WTC11 (cell line): ENCODE data around the gene CTNND2. TPM values are rescaled to one million over a fixed set of nuclear protein-coding genes. Genes with fewer than 3 reads are reported as not detected.

ENCODE experiments used
- ATAC-seq: fragments of 200-7000 bp; cut with Tn5 transposase; 2 replicates; pipeline ENCODE4 v1.10.0; 2021; ENCODE audit warnings: mild to moderate bottlenecking, moderate library complexity
- CTCF ChIA-PET: fragments of 300-600 bp; sonication (Branson Sonifier 250); formaldehyde crosslinking; loops from one replicate; lab custom pipeline; 2021; ENCODE audit warnings: antibody characterized with exemption; lab: Charles Lee
- POLR2A ChIA-PET: fragments of 350-600 bp; sonication (Branson Sonifier 250); formaldehyde crosslinking; loops from one replicate; lab custom pipeline; 2021; ENCODE audit warnings: antibody characterized with exemption; lab: Charles Lee
- DNase-seq: peaks from one replicate; pipeline ENCODE4 v3.0.0; 2021; ENCODE audit warnings: low spot score
- H3K27ac Mint-ChIP-seq: 2 replicates; pipeline ENCODE4 v1.8.0; 2021; ENCODE audit warnings: mixed read lengths
- H3K27me3 Mint-ChIP-seq: 2 replicates; pipeline ENCODE4 v1.8.0; 2021; ENCODE audit warnings: low read depth, mild to moderate bottlenecking, moderate library complexity, mixed read lengths
- H3K36me3 Mint-ChIP-seq: 2 replicates; pipeline ENCODE4 v1.8.0; 2021; ENCODE audit warnings: mixed read lengths
- H3K4me1 Mint-ChIP-seq: 2 replicates; pipeline ENCODE4 v1.8.0; 2022; ENCODE audit warnings: mixed read lengths
- H3K4me3 Mint-ChIP-seq: 2 replicates; pipeline ENCODE4 v1.8.0; 2021; ENCODE audit warnings: mild to moderate bottlenecking, moderate library complexity, mixed read lengths
- H3K9me3 Mint-ChIP-seq: 2 replicates; pipeline ENCODE4 v1.8.0; 2021; ENCODE audit warnings: mixed read lengths
- EMX1 ChIP-seq: fragments of 250-450 bp; sonication (Bioruptor Pico); IDR thresholded peaks from 2 replicates; pipeline ENCODE4 v1.8.0; 2021; ENCODE audit warnings: mild to moderate bottlenecking
- FOXJ3 ChIP-seq: sonication (generic); formaldehyde crosslinking; IDR thresholded peaks from 2 replicates; pipeline ENCODE4 v1.9.0; 2021; ENCODE audit warnings: missing genetic modification reagents, mild to moderate bottlenecking, borderline replicate concordance
- FOXK1 ChIP-seq: sonication (generic); formaldehyde crosslinking; IDR thresholded peaks from 2 replicates; pipeline ENCODE4 v1.8.0; 2022; ENCODE audit warnings: mild to moderate bottlenecking, moderate library complexity, missing genetic modification reagents
- NR2C2 ChIP-seq: sonication (generic); formaldehyde crosslinking; IDR thresholded peaks from 2 replicates; pipeline ENCODE4 v1.8.0; 2022; ENCODE audit warnings: mild to moderate bottlenecking, missing genetic modification reagents
- PRRX2 ChIP-seq: fragments of 250-450 bp; sonication (Bioruptor Pico); IDR thresholded peaks from 2 replicates; pipeline ENCODE4 v1.8.0; 2021; ENCODE audit warnings: mild to moderate bottlenecking
- SOX15 ChIP-seq: fragments of 250-450 bp; sonication (Bioruptor Pico); IDR thresholded peaks from 2 replicates; pipeline ENCODE4 v1.9.0; 2021; ENCODE audit warnings: mild to moderate bottlenecking
- SP1 ChIP-seq: sonication (generic); formaldehyde crosslinking; conservative IDR thresholded peaks from 2 replicates; pipeline ENCODE4 v1.8.1; 2022; ENCODE audit warnings: missing genetic modification reagents
- TCF7 ChIP-seq: sonication (generic); formaldehyde crosslinking; IDR thresholded peaks from 2 replicates; pipeline ENCODE4 v1.8.0; 2022; ENCODE audit warnings: mild to moderate bottlenecking, low read depth, missing genetic modification reagents, moderate library complexity
- TEAD4 ChIP-seq: sonication (generic); formaldehyde crosslinking; IDR thresholded peaks from 2 replicates; pipeline ENCODE4 v1.8.0; 2022; ENCODE audit warnings: mild to moderate bottlenecking, missing genetic modification reagents
- ZBTB21 ChIP-seq: sonication (generic); formaldehyde crosslinking; IDR thresholded peaks from 2 replicates; pipeline ENCODE4 v1.8.1; 2023; ENCODE audit warnings: mild to moderate bottlenecking, missing genetic modification reagents, borderline replicate concordance
- ZNF416 ChIP-seq: fragments of 250-450 bp; sonication (Bioruptor Pico); IDR thresholded peaks from 2 replicates; pipeline ENCODE4 v1.9.0; 2021; ENCODE audit warnings: mild to moderate bottlenecking, inconsistent platforms
- total RNA-seq: library from RNA; stranded (reverse); gene quantifications from 3 replicates; pipeline ENCODE4 v1.2.3, GENCODE V29; 2021
- TF ChIP-seq, protein P1 (sequence below): fragments of 250-450 bp; sonication (Bioruptor Pico); IDR thresholded peaks from 2 replicates; pipeline ENCODE4 v1.9.0; 2021; ENCODE audit warnings: mild to moderate bottlenecking, borderline replicate concordance
- TF ChIP-seq, protein P2 (sequence below): sonication (generic); formaldehyde crosslinking; IDR thresholded peaks from 2 replicates; pipeline ENCODE4 v1.8.0; 2022; ENCODE audit warnings: mild to moderate bottlenecking, missing genetic modification reagents
- TF ChIP-seq, protein P3 (sequence below): sonication (generic); formaldehyde crosslinking; IDR thresholded peaks from 2 replicates; pipeline ENCODE4 v1.8.0; 2022; ENCODE audit warnings: mild to moderate bottlenecking, missing genetic modification reagents
- TF ChIP-seq, protein P4 (sequence below): fragments of 250-450 bp; sonication (Bioruptor Pico); IDR thresholded peaks from 2 replicates; pipeline ENCODE4 v1.9.0; 2021; ENCODE audit warnings: mild to moderate bottlenecking
- TF ChIP-seq, protein P5 (sequence below): sonication (generic); formaldehyde crosslinking; IDR thresholded peaks from 2 replicates; pipeline ENCODE4 v1.8.1; 2023; ENCODE audit warnings: mild to moderate bottlenecking, missing genetic modification reagents, moderate library complexity
- TF ChIP-seq, protein P6 (sequence below): sonication (generic); formaldehyde crosslinking; IDR thresholded peaks from 2 replicates; pipeline ENCODE4 v1.8.0; 2023; ENCODE audit warnings: missing genetic modification reagents
- TF ChIP-seq, protein P7 (sequence below): sonication (generic); formaldehyde crosslinking; IDR thresholded peaks from 2 replicates; pipeline ENCODE4 v1.8.1; 2022; ENCODE audit warnings: missing genetic modification reagents, borderline replicate concordance

The CTNND2 gene
- total RNA-seq, 1 experiment from 2014 or later, result 11.9 TPM

DNA sequence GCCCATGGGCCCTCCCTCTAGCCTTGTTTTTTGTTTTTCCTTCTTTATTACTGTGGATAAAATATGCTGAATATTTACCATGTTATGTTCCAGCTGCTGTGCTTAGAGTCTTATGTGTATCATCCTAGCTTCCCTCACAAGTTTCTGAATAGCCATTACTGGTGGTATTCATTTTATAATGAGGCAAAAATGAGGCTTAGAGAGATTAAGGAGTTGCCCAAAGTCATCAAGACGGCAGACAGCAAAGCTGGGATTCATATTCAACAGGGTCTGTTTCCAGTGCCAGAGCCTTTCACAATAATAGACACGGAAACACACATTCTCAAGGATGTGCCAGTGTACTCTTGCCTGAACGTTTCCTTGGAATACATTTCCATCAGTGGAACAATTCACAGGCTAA lies 258.1 kb downstream of the CTNND2 start (continued):
- TF ChIP-seq, protein P1, sequence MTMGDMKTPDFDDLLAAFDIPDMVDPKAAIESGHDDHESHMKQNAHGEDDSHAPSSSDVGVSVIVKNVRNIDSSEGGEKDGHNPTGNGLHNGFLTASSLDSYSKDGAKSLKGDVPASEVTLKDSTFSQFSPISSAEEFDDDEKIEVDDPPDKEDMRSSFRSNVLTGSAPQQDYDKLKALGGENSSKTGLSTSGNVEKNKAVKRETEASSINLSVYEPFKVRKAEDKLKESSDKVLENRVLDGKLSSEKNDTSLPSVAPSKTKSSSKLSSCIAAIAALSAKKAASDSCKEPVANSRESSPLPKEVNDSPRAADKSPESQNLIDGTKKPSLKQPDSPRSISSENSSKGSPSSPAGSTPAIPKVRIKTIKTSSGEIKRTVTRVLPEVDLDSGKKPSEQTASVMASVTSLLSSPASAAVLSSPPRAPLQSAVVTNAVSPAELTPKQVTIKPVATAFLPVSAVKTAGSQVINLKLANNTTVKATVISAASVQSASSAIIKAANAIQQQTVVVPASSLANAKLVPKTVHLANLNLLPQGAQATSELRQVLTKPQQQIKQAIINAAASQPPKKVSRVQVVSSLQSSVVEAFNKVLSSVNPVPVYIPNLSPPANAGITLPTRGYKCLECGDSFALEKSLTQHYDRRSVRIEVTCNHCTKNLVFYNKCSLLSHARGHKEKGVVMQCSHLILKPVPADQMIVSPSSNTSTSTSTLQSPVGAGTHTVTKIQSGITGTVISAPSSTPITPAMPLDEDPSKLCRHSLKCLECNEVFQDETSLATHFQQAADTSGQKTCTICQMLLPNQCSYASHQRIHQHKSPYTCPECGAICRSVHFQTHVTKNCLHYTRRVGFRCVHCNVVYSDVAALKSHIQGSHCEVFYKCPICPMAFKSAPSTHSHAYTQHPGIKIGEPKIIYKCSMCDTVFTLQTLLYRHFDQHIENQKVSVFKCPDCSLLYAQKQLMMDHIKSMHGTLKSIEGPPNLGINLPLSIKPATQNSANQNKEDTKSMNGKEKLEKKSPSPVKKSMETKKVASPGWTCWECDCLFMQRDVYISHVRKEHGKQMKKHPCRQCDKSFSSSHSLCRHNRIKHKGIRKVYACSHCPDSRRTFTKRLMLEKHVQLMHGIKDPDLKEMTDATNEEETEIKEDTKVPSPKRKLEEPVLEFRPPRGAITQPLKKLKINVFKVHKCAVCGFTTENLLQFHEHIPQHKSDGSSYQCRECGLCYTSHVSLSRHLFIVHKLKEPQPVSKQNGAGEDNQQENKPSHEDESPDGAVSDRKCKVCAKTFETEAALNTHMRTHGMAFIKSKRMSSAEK (CRISPR knock-in tag), result no peak
- TF ChIP-seq FOXK1 (CRISPR knock-in tag), result no peak
- TF ChIP-seq ZNF416 (CRISPR knock-in tag), result no peak
- no peak for TF ChIP-seq TEAD4

DNA sequence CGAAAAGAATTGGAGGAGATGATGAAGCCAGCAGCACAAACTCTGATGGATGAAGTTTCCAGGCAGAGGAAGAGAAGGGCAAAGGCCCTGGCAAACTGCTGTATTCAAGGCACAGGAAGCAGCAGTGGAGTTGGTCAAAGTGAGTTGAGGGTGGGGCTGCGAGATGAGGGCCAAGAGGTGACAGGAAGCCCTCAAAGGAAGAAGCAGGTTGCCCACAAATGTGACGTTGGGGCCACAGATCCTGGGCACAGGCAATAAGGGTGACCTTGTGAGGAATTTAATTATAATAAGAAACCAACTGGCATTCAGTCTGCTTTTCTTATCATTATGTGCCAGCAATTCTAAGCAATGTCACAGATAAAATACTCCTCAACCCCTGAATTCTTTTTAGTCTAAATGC lies 261.8 kb downstream of the CTNND2 start:
- DNase-seq, result no peak
- H3K4me3 Mint-ChIP-seq, result no peak overlapping the region
- no peak for ATAC-seq
- TF ChIP-seq, protein P2, sequence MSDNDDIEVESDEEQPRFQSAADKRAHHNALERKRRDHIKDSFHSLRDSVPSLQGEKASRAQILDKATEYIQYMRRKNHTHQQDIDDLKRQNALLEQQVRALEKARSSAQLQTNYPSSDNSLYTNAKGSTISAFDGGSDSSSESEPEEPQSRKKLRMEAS (CRISPR knock-in tag), result no peak
- TF ChIP-seq ZBTB21 (CRISPR knock-in tag), result no peak
- TF ChIP-seq, all 79 proteins: peak for 0
- POLR2A ChIA-PET, result no interaction called here
- Mint-ChIP-seq H3K4me1 (no peaks in the 10 kb centered on the region), H3K9me3 (no peaks in the 10 kb centered on the region), H3K27ac (no peak overlapping the region), H3K27me3 (no peaks in the 10 kb centered on the region), H3K36me3 (no peaks in the 10 kb centered on the region)
- CTCF ChIA-PET, result no interaction called here

DNA sequence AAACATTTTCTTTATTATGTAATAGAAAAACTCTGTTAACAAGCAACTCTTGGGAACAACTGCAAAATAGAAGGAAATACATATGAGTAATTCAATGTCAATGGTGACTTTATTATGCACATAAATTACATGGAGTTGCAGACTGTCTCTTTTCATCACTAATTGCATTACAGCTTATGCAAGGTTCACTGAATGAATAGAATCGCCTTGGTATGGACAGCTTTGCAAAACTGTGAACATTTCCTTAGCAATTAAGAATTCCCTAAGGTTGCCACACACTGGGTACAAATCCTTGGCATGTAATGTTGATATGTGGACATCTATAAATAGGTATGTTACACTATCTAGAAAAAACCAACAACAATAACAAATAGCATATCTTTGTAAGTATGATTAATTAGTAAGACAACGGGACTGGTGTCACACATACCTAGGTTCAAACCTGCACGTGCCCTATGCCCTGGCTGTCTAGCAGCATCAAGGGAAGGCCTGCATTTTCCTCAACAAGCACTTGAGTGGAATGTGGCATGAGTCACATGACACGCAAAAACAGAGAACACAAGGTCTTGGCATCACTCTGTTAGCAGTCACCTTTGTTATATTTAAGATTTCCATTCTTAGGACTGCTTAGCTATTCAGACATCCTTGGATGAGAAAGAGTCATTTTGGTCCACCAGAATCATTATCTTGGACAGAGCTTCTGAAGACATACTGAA lies 263.9 kb downstream of the CTNND2 start:
- no peak overlapping the region for H3K27ac Mint-ChIP-seq
- DNase-seq (no peak), ATAC-seq (no peak)
- ChIA-PET POLR2A (no interaction called here), CTCF (no interaction called here)
- no peaks in the 10 kb centered on the region for H3K4me1 Mint-ChIP-seq
- H3K9me3 Mint-ChIP-seq, result no peaks in the 10 kb centered on the region
- TF ChIP-seq EMX1 (CRISPR knock-in tag) (no peak), PRRX2 (CRISPR knock-in tag) (no peak), TCF7 (no peak), SOX15 (CRISPR knock-in tag) (no peak), NR2C2 (no peak), SP1 (no peak), FOXJ3 (CRISPR knock-in tag) (no peak)
- TF ChIP-seq, protein P3, sequence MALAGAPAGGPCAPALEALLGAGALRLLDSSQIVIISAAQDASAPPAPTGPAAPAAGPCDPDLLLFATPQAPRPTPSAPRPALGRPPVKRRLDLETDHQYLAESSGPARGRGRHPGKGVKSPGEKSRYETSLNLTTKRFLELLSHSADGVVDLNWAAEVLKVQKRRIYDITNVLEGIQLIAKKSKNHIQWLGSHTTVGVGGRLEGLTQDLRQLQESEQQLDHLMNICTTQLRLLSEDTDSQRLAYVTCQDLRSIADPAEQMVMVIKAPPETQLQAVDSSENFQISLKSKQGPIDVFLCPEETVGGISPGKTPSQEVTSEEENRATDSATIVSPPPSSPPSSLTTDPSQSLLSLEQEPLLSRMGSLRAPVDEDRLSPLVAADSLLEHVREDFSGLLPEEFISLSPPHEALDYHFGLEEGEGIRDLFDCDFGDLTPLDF (CRISPR knock-in tag), result no peak
- TF ChIP-seq, protein P4, sequence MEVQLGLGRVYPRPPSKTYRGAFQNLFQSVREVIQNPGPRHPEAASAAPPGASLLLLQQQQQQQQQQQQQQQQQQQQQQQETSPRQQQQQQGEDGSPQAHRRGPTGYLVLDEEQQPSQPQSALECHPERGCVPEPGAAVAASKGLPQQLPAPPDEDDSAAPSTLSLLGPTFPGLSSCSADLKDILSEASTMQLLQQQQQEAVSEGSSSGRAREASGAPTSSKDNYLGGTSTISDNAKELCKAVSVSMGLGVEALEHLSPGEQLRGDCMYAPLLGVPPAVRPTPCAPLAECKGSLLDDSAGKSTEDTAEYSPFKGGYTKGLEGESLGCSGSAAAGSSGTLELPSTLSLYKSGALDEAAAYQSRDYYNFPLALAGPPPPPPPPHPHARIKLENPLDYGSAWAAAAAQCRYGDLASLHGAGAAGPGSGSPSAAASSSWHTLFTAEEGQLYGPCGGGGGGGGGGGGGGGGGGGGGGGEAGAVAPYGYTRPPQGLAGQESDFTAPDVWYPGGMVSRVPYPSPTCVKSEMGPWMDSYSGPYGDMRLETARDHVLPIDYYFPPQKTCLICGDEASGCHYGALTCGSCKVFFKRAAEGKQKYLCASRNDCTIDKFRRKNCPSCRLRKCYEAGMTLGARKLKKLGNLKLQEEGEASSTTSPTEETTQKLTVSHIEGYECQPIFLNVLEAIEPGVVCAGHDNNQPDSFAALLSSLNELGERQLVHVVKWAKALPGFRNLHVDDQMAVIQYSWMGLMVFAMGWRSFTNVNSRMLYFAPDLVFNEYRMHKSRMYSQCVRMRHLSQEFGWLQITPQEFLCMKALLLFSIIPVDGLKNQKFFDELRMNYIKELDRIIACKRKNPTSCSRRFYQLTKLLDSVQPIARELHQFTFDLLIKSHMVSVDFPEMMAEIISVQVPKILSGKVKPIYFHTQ (CRISPR knock-in tag), result no peak
- TF ChIP-seq, protein P5, sequence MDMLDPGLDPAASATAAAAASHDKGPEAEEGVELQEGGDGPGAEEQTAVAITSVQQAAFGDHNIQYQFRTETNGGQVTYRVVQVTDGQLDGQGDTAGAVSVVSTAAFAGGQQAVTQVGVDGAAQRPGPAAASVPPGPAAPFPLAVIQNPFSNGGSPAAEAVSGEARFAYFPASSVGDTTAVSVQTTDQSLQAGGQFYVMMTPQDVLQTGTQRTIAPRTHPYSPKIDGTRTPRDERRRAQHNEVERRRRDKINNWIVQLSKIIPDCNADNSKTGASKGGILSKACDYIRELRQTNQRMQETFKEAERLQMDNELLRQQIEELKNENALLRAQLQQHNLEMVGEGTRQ (CRISPR knock-in tag), result no peak
- TF ChIP-seq, protein P6, sequence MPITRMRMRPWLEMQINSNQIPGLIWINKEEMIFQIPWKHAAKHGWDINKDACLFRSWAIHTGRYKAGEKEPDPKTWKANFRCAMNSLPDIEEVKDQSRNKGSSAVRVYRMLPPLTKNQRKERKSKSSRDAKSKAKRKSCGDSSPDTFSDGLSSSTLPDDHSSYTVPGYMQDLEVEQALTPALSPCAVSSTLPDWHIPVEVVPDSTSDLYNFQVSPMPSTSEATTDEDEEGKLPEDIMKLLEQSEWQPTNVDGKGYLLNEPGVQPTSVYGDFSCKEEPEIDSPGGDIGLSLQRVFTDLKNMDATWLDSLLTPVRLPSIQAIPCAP (CRISPR knock-in tag), result no peak
- TF ChIP-seq, protein P7, sequence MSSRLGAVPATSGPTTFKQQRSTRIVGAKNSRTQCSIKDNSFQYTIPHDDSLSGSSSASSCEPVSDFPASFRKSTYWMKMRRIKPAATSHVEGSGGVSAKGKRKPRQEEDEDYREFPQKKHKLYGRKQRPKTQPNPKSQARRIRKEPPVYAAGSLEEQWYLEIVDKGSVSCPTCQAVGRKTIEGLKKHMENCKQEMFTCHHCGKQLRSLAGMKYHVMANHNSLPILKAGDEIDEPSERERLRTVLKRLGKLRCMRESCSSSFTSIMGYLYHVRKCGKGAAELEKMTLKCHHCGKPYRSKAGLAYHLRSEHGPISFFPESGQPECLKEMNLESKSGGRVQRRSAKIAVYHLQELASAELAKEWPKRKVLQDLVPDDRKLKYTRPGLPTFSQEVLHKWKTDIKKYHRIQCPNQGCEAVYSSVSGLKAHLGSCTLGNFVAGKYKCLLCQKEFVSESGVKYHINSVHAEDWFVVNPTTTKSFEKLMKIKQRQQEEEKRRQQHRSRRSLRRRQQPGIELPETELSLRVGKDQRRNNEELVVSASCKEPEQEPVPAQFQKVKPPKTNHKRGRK (CRISPR knock-in tag), result no peak
- H3K4me3 Mint-ChIP-seq, result no peak overlapping the region
- no peaks in the 10 kb centered on the region for H3K27me3 Mint-ChIP-seq
- H3K36me3 Mint-ChIP-seq, result no peaks in the 10 kb centered on the region
